GM19023 (cell line): ENCODE data around the gene TTLL5.

Experiments used
- ATAC-seq: cut with Tn5 transposase; IDR thresholded peaks from one replicate; pipeline ENCODE4 v1.9.1; 2021; ENCODE audit warnings: mild to moderate bottlenecking, moderate library complexity; ENCODE audit not compliant: unreplicated experiment

TTLL5 gene

DNA sequence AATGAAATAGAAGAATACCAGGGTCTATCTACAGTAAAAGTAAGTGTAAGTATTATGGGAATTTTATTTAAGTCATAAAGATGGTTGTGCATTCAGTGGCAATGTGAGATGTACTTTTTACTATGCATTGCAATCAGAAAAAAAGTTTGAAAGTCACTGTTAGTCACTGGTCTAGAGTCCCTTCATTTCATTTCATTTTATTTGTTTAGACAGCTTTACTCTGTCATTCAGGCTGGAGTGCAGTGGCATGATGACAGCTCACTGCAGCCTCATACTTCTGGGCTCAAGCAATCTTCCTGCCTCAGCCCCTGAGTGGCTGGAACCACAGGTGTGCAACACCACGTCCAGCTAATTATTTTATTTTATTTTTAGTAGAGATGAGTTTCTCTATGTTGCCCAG, 278.2 kb downstream of the TTLL5 start:
- ATAC-seq, result no peak

DNA sequence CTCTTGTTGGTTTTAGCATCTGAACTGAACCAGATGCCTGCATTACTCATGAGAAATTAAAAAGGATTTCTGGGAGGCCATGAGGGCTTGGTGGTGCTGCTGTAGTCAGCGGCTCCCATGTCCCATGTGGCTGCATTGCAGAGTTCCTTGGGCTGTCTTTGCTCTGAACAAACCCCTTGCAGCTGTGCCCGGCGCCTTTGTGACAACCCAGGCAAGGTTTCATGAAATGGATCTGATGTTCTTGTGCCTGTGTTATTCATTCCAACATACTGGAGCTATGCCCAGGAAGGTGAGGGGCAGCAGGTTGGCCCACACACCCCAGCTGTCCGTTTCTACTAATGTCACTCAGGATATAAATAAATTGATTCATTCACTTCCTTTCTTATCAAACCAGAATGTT, 280.0 kb downstream of the TTLL5 start:
- ATAC-seq, result no peak

DNA sequence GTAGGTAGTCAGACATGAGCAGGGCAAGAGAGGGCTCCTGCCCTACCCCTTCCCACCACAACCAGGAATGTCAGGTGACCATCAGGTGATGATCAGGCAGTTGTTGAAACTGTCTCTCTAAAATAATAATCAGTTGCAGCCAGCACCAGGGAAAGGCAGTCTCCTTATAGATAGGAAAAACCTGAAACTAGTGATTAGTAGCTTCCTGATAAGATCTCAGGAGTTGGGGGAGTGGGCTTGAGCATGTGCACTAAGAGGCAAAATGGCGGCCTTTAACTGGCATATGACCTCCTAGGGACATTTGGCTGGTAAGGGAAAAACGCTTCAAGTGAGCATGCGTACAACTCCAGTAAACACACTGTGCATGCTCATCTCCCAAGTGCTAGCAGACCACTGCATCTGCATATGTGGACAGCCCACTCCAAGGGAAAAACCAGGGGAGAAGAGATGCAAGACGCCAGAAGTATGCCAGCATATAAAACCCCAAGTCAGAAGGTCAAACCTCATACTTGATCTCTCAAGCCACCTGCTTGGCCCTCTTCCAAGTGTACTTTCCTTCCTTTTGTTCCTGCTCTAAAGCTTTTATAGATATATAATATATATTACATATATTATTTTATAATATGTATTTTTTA, 283.7 kb downstream of the TTLL5 start:
- no peak for ATAC-seq

DNA sequence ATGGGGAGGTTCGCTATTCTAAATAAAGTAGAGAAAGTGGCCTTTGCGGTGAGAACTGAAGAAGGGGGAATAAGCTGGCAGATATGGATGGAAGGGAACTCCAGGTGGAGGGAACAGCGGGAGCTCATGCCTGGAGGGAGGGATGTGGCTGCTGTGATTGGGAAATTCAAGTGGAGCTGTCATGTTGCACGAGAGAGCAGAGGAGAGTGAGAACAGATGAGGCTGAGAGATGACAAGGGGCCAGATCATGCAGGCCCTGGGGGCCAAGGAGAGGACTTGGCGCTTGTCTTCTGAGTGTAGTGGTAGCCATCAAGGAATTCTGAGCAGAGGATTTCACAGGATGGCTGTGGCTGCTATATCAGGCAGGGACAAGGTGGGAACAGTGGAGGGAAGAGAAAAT, 285.7 kb downstream of the TTLL5 start:
- no peak for ATAC-seq

DNA sequence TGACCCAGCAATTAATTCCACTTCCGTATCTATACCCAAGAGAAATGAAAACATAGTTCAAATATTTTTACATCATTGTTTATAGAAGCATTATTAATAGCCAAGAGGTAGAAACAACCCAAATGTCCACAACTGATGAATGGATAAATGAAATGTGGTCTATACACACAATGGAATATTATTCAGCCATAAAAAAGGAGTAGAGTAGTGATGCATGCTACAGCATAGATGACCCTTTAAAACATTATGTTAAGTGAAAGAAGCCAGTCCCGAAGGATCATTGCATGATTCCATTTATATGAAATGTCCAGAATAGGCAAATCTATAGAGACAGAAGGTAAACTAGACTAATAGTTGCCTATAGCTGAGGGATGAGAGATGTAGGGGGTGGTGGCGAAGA, 291.4 kb downstream of the TTLL5 start:
- no peak for ATAC-seq

DNA sequence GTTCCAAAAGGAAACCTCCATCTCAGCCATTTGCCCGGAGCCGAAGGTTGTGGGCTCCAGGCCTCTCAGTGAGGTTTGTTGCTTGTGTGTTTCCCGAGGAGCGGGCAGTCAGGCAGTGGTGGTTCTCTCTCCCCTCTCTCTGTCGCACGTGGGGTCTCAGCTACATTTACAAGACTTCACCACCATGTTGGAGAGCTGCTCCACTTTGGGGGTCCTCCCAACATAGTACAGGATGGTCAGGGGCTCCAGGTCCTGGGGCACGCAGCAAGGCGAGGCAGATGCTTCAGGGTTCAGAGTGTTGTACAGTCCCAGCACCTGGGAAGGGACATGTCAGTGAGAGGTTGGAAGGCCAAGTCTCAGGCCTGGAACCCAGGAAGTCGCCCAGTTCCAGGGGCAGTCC, 298.0 kb downstream of the TTLL5 start:
- ATAC-seq, result no peak

DNA sequence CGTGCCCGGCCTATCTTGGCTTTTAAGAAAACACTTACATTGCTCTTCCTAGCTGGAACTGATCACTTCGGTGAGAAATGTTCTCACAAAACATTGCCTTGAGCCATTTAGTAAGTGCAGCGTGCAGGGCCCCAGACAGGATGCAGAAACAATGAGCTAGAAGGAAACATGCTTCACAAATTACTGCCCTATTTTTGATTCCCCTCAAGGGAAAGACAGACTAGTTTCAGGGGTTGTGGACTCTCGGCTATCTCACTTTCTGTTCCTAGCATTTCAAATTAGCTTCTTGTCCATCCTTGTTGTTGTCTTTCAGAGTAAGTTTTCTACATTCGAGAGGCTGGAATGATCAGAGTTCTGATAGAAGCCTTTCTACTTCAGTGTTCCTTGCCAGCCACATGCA, 299.2 kb downstream of the TTLL5 start:
- ATAC-seq, result no peak

DNA sequence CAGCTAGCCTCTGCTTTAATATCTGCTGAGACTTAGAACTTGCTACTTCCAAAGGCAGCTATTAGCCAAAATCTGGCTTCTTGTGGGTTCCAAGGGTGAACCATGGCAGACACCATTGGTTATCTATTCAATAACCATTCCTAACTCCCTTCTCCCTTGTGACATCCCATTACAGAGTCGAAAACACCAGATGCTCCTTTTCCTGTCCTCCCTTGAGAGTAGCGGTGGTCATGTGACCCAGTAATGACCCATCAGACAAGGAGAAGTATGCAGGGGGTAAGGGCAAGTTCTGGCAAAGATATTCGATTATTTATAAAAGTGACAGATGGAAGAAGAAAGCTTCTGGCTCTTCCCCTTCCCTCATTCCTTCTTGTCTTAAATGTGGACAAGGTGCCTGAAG, 300.6 kb downstream of the TTLL5 start:
- no peak for ATAC-seq

DNA sequence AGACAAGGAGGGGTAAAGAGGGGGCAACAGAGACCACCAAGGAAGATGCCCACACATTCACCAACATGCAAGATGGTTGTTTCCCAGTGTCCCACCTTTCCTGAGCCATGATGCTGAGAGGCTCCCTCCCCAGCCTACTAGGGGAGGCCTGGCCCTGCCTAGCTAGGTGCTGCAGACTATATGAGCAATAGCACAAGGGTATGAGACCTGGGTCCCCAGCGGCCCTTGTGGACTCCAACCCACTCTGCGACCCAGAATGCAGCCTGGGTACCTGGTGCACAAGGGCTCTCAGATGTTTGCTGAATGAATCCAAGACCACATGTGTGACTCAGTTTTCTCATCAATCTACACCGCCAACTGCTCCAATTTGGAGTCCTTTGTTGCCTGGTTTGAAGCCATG, 306.8 kb downstream of the TTLL5 start:
- no peak for ATAC-seq

DNA sequence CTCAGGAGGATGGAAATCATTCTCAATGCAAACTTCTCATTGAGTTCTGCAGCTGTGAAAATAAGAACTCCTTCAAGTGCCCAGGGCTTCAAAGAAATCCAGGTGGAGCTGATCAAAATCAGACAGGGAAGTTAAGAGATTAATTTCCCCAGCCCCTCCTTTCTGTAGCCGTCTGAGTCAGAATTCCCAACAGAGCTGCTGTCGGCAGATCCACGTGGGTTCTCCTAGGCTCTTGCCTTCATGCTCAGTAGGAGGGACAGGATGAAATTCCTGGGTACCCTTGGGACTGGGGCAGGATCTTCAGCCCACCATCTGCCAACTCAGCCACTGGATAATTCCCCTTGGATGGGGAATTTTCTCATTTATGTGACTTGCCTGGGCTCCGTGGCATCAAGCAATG, 307.4 kb downstream of the TTLL5 start:
- ATAC-seq, result no peak

DNA sequence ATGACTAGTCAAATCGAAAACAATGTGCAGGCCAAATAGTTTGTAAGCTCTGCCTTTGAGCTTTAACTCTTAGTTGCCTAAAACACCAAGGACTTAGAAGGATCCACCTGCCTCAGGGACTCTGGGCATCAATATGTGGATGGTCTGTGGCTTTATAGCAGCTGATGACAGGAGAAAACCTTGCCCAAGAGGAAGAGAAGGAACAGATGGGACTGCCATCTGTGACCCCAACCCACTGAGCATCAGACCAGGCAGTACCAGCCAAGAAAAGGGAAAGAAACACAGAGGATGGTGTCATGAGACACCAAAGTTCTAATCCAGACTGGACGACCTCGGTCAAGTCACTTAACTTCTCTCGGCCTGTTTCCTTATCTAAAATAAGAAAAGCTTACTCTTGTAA, 308.1 kb downstream of the TTLL5 start:
- ATAC-seq, result no peak

DNA sequence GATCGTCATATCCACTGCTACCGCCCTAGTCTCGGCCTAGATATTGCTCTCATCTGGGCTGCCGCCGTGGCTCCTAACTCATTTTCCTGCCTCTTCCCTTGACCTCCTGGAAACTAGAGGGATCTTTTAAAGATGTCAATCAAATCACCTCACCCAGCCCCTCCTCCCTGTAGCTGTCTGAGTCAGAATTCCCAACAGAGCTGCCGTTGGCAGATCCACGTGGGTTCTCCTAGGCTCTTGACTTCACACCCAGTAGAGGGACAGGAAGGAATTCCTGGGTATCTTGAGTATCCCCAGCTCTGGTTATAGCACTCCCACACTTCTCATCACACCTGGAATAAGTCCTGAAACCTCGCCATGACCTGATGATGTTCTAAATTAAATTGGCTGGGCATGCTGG, 308.8 kb downstream of the TTLL5 start:
- ATAC-seq, result no peak

DNA sequence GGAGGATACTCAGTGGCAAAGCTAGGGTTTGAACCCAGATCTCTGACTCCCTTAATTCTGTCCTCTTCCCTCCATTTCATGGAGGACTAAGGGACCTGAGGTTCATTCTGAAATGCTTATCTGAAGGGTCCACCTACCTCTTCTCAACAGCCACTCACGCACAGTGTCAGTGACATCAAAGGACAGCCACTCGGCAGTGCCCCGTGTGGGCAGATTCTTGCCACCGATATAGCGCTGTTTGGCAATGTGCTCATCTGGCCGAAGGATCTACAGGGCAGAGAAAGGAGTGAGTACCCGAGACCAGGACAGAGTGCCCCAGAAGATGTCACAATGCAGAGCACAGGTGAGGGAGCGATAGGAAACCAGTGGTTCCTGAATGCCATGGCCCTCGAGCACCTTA, 309.9 kb downstream of the TTLL5 start:
- no peak for ATAC-seq

DNA sequence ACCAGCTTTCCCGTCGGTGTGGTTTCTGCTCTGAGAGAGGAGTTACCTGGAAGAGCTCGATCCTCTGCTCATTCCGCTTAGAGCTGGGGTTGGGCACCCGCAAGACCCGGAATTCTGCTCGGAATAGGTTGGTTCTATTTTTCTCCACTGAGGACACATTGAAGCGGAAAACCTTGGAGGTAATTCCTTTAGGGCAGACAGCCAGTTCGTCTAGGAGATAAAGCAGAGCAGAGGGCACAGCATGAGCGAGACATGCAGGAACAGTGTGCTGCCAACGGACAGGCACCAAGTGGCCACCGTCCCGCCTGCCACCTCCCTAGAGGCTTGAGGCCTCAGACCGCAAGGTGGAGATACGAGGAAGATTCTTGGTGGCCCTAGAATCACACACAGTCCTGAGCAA, 310.5 kb downstream of the TTLL5 start:
- ATAC-seq, result no peak

DNA sequence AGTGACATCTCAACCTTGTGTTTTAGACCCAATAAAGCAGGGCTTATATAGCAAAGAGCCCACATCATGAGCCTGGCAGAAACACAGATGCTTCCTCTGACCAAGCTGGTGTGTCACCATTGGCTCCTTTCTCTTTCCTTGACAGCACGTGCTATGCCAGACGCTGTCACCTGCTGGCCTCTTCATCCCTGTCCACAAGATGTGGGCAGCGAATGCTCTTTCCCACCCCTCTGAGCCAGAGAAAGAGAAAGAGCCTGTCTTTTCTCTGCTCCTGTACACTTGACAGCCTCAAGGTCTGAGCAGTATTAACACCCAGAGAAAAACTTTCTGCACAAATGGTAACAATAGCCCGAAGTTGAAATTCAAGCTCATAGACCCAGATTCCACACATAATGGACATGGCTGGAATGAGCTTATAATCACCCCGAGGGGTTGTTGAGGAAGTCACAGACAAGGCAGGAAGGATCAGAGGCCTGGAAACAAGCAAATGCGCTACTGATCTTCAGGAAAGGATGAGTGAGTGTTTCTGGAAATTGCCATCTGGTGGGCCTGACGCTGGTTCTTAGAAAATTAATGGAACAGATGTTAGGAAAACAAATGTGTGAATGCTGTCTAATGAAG, 311.9 kb downstream of the TTLL5 start:
- ATAC-seq, result no peak

DNA sequence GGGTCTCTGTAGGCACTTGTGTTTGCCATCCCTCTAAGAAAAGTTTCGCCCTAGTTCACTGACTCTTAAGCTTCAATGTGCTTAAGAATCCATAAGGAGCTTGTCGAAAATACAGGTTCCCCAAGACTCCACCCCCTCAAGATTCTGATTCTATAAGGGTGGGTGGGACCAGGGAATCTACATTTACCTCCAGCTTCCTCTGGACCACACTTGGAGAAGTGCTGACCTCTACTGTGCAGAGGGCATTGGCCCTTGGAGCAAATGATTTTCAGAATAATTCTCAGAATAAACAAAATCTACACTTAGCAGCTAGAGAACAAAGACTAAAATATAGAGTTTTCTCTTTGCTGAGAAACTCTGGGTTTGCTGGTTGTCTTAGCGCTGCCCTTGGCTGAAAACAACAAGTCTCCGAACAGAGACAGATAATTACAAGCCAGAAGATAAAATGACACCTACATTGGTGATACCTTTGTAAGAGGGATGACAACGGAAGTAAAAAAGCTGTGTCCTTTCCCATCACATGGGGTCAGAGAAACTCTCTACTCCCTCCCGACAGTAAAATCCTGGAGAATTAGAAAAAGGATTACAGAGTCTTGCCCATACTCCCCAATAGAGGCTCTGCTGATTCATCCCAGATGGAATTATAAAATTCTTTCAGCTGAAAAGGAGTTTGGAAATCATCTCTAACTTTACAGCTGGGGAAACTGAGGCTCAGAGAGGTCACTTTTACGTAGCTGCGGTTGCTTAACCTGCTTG, 316.0 kb downstream of the TTLL5 start:
- ATAC-seq, result no peak

DNA sequence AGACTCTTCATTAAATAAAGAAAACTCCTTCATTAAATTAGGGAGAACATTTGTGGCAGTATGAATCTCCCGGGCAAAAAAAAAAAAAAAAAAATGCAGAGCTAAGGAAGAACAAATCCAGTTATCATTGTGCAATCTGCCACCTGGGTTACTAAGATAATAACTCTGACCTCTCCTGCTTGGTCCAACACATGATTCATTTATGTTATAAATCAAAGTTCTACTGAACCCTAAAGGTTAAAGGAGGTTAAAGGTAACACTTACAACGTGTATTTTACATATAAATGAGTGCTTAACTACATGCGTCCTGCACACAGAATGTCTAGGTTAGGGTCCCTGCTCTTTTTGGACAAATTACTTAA, 316.5 kb downstream of the TTLL5 start:
- no peak for ATAC-seq

DNA sequence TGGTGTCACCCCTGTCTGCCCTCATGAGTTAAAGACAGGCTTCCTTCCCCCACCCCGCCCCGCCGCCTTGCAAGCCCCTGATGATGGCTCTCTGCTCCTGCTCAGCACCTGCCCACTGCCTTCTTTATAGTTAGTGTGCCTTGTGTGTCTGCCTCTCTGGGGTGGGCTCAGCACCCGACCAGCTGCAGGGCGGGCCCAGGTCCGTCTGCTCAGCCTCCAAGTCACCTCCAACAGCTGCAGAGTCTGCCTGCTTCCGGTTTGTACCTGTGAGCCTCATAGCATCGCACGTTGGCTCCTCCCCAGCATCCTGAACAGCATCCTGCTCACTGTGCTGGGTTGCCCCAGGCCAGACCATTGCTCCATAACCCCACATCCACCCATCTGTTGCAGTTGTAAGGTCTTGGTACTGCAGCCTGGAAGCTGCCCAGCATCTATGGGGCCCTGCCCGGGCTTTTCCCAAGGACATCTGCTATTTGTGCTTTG, 317.2 kb downstream of the TTLL5 start:
- ATAC-seq, result no peak

DNA sequence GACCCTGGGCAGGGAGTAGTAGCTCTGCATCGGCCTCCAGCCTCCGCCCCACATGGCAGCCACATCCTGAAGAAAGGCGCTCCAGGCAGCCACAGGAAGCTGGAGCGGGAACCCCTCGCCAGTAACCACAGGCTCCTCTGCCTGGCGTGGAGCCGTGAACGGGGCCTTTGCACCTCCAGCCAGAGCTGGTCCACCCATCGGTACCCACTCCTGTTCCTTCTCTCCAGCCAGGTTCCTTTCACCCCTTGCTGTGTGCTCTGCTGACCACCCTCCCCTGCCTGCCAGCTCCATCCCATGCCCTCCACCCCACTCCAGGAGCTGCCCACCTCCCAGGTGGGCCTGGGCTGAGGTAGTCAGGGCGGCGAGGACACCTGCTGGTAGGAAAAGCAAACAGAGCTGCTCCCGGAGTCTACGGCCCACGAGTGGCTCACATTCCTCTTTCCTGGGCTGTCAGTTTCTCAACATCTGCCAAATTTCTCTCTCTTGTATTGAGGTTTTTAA, 318.1 kb downstream of the TTLL5 start:
- ATAC-seq, result no peak

DNA sequence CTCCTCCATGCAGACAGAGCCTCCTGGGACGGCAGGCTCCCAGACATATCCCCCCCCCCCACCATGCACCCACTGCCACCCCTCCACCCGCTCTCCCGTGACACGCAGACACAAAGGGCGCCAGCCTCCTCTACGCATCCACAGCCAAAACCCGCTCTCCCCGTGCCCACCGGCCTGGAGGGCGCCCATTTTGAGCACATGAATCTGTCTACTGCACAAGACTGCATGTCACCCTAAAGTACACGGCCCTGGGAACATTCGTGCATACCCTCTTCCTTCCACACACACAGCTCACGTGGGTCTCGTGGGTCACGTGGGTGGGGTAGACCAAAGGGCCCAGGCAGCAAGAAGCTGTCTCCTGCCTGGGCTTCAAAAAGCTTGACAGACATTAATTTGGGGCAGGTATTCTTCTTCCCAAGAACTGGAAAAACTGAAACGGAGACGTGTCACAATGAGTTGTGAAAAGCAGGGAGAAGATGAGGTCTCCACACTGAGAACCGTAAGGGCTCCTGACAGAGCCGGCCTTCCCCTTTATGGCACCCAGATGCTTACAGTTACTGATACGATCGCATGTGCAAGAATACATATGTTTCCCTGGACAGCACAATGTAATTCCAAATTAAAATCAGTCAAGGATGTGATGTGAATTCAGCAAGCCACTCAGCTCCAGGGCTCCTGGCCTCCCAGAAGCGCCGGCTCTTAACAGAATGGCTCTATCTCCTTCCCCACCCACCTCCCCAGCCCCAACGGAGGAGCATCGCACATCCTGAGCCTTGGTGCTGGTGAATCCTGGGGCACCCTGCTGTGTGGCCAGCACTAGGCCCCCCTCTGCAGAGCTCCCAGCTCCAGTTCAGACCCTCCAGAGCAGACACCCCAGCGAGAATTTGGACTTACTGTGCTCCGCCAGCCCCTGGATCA, 318.9 kb downstream of the TTLL5 start:
- ATAC-seq, result no peak

DNA sequence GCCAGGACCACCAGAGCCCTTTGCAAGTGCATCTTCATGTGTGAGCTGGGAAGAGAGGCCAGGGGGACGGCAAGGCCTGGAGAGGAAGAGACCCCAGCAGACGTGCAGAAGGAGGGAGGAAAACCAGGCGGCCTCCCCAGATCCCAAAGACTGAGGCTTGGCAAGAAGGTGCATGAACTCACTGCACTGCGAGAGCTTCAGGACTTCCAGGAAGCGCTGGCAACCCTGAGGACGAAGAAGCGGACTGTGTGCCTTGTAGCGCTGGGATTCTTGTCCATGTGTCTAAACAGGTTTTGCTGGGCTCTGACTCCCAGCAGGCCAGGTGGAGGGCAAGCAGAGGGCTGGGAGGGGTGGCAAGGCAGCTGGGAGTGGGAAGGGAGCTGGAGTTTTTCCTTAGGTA, 319.8 kb downstream of the TTLL5 start:
- no peak for ATAC-seq
